CD4-positive, alpha-beta T cell (primary cell): Measurements from ENCODE around the gene DSTN. TPM values are rescaled to one million over a fixed set of nuclear protein-coding genes. Genes with fewer than 3 reads are reported as not detected.

Source experiments
- ATAC-seq: fragments of 200-7000 bp; cut with Tn5 transposase; one replicate; pipeline ENCODE4 v1.10.0; 2022; ENCODE audit warnings: mild to moderate bottlenecking; ENCODE audit not compliant: poor library complexity
- CTCF ChIA-PET: fragments of 350-600 bp; sonication (Branson Sonifier 250); formaldehyde crosslinking; loops from one replicate; lab custom pipeline; 2021; ENCODE audit warnings: antibody characterized with exemption, inconsistent platforms; lab: Charles Lee
- POLR2A ChIA-PET: fragments of 350-600 bp; sonication (Branson Sonifier 250); formaldehyde crosslinking; loops from one replicate; lab custom pipeline; 2021; ENCODE audit warnings: antibody characterized with exemption, inconsistent platforms; lab: Charles Lee
- DNase-seq, 14 experiments: peaks; one replicate each; pipeline ENCODE4 v3.0.0-alpha.2; 2013 to 2020; ENCODE audit warnings: mixed read lengths in 2 of 14
- H3K27ac ChIP-seq, 2 donors: one replicate each; pipeline versions ENCODE4 v1.5.1 to v1.7.0; 2013; ENCODE audit warnings: low read length in 2 of 2, low read depth in 1 of 2, mild to moderate bottlenecking in 1 of 2
- H3K27me3 ChIP-seq, 2 experiments: 1 replicate in 1 of 2; 2 replicates in 1 of 2; pipeline versions ENCODE4 v1.6.1 to v1.7.0; 2013; ENCODE audit warnings: low read length in 2 of 2, control low read depth in 1 of 2, mild to moderate bottlenecking in 1 of 2, moderate library complexity in 1 of 2; ENCODE audit not compliant: insufficient read depth in 2 of 2, control insufficient read depth in 1 of 2
- H3K36me3 ChIP-seq: one replicate; pipeline ENCODE4 v1.6.1; 2013; ENCODE audit warnings: low read length, control low read depth; ENCODE audit not compliant: insufficient read depth
- H3K4me1 ChIP-seq: one replicate; pipeline ENCODE4 v1.6.1; 2013; ENCODE audit warnings: low read length, control low read depth; ENCODE audit not compliant: insufficient read depth
- H3K4me3 ChIP-seq: one replicate; pipeline ENCODE4 v1.5.1; 2013; ENCODE audit warnings: mild to moderate bottlenecking, low read length, moderate library complexity
- H3K9me3 ChIP-seq, 2 experiments: 1 replicate in 1 of 2; 2 replicates in 1 of 2; pipeline versions ENCODE4 v1.6.1 to v1.7.0; 2013; ENCODE audit warnings: low read length in 2 of 2, mild to moderate bottlenecking in 2 of 2, control low read depth in 1 of 2, moderate library complexity in 1 of 2; ENCODE audit not compliant: control insufficient read depth in 1 of 2, insufficient read depth in 1 of 2
- H3K27ac Mint-ChIP-seq: one replicate; pipeline ENCODE4 v1.8.0; 2020; ENCODE audit warnings: mixed read lengths
- H3K27me3 Mint-ChIP-seq: one replicate; pipeline ENCODE4 v1.8.0; 2021; ENCODE audit warnings: mixed read lengths
- H3K36me3 Mint-ChIP-seq: one replicate; pipeline ENCODE4 v1.8.0; 2021; ENCODE audit warnings: low read depth, mixed read lengths
- H3K4me1 Mint-ChIP-seq: one replicate; pipeline ENCODE4 v1.8.0; 2021; ENCODE audit warnings: low read depth, mixed read lengths
- H3K4me3 Mint-ChIP-seq: one replicate; pipeline ENCODE4 v1.8.0; 2020; ENCODE audit warnings: mild to moderate bottlenecking, mixed read lengths
- H3K9me3 Mint-ChIP-seq: one replicate; pipeline ENCODE4 v1.8.0; 2020; ENCODE audit warnings: mixed read lengths
- intact Hi-C, 2 experiments: fragments of 100-400 bp; cut with DNase I in 1 of 2; cut with micrococcal nuclease in 1 of 2; formaldehyde crosslinking; loops; one replicate each; pipeline versions ENCODE4 v1.15.1 to v1.9.0; 2023 to 2025; cut with DNase I, micrococcal nuclease
- total RNA-seq, 174 experiments: library from RNA in 2 of 174; stranded (reverse) in 2 of 174; gene quantifications; one replicate each; pipeline ENCODE4 v1.2.3 and lab custom pipeline; 2021 to 2026
- TF ChIP-seq, protein P1 (sequence below): fragments of 200-600 bp; IDR thresholded peaks from one replicate; pipeline ENCODE4 v1.8.0; 2022; ENCODE audit warnings: antibody characterized with exemption, mild to moderate bottlenecking

DSTN gene
- total RNA-seq, 2 experiments from 2014 or later, result 36.0 to 38.9 TPM

DNA sequence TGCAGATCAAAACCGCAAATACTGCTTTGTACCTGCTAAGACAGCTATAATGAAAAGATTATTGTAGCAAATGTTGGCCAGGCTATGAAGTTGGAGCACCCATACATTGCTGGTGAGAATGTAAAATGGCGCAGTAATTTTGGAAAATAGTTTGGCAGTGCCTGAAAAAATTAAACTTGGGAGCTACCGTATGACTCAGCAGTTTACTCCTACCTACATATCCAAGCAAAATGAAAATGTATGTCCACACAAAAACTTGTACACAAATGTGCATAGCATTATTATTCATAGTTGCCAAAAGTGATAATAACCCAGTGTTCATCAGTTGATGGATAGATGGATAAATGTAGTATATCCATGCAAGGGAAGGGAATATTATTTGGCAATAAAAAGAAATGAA is 13.3 kb downstream of the DSTN start:
- no peak overlapping the region for H3K27ac ChIP-seq
- H3K36me3 ChIP-seq, result no peaks in the 10 kb centered on the region
- Mint-ChIP-seq H3K27ac (no peak overlapping the region), H3K4me3 (no peak overlapping the region), H3K27me3 (no peaks in the 10 kb centered on the region), H3K36me3 (peaks cover 33% of the 10 kb centered on the region), H3K4me1 (peaks cover 64% of the 10 kb centered on the region), H3K9me3 (no peaks in the 10 kb centered on the region)
- H3K4me3 ChIP-seq, result no peak overlapping the region
- ChIA-PET POLR2A (no interaction called here), CTCF (interaction anchor here (0.6 kb wide), 1 partner anchor 44 kb away, joined by 4 read pairs; no protein-coding TSS in a partner anchor)
- DNase-seq (no peak), ATAC-seq (no peak)
- H3K27me3 ChIP-seq, result no peaks in the 10 kb centered on the region
- intact Hi-C loops, result no loop called here
- H3K4me1 ChIP-seq, result no peaks in the 10 kb centered on the region
- TF ChIP-seq, protein P1, sequence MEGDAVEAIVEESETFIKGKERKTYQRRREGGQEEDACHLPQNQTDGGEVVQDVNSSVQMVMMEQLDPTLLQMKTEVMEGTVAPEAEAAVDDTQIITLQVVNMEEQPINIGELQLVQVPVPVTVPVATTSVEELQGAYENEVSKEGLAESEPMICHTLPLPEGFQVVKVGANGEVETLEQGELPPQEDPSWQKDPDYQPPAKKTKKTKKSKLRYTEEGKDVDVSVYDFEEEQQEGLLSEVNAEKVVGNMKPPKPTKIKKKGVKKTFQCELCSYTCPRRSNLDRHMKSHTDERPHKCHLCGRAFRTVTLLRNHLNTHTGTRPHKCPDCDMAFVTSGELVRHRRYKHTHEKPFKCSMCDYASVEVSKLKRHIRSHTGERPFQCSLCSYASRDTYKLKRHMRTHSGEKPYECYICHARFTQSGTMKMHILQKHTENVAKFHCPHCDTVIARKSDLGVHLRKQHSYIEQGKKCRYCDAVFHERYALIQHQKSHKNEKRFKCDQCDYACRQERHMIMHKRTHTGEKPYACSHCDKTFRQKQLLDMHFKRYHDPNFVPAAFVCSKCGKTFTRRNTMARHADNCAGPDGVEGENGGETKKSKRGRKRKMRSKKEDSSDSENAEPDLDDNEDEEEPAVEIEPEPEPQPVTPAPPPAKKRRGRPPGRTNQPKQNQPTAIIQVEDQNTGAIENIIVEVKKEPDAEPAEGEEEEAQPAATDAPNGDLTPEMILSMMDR, result no peak
- no peaks in the 10 kb centered on the region for H3K9me3 ChIP-seq

DNA sequence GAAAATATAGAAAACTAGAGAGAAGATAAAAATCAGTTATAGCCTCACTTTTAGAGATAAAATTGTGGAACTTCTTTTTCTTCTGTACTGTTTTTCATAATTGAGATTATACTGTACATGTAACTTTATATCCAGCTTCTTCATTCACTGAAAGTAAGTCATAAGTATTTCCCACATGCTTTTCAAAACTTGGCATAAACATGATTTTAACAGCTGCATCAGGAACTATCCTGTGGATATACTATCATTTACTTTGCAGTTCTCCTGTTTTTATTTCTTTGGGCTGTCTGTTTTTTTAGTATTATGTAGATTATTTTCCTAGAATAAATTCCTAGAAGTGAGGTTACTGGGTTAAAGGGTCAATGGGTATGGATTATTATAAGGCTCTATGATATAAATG is 14.8 kb downstream of the DSTN start:
- POLR2A ChIA-PET, result no interaction called here
- Histone ChIP-seq H3K4me1 (no peaks in the 10 kb centered on the region), H3K27ac (no peak overlapping the region), H3K9me3 (no peaks in the 10 kb centered on the region), H3K27me3 (no peaks in the 10 kb centered on the region), H3K4me3 (no peak overlapping the region), H3K36me3 (no peaks in the 10 kb centered on the region)
- intact Hi-C loops, result no loop called here
- TF ChIP-seq, protein P1, result no peak
- H3K4me3 Mint-ChIP-seq, result no peak overlapping the region
- CTCF ChIA-PET, result interaction anchor here (0.9 kb wide), 1 partner anchor 12 kb away, joined by 3 read pairs; no protein-coding TSS in a partner anchor
- DNase-seq (no peak), ATAC-seq (no peak)
- no peaks in the 10 kb centered on the region for H3K9me3 Mint-ChIP-seq
- no peak overlapping the region for H3K27ac Mint-ChIP-seq
- H3K4me1 Mint-ChIP-seq, result peaks cover 63% of the 10 kb centered on the region
- peaks cover 35% of the 10 kb centered on the region for H3K36me3 Mint-ChIP-seq
- no peaks in the 10 kb centered on the region for H3K27me3 Mint-ChIP-seq

- Histone ChIP-seq H3K27me3 (no peaks in the 10 kb centered on the region), H3K9me3 (no peaks in the 10 kb centered on the region), H3K4me1 (no peaks in the 10 kb centered on the region), H3K4me3 (no peak overlapping the region), H3K27ac (no peak overlapping the region), H3K36me3 (no peaks in the 10 kb centered on the region)
- ChIA-PET POLR2A (no interaction called here), CTCF (no interaction called here)
- Mint-ChIP-seq H3K9me3 (no peaks in the 10 kb centered on the region), H3K27me3 (no peaks in the 10 kb centered on the region), H3K4me1 (peaks cover 55% of the 10 kb centered on the region), H3K4me3 (no peak overlapping the region), H3K36me3 (peaks cover 31% of the 10 kb centered on the region), H3K27ac (no peak overlapping the region)
- ATAC-seq, result no peak
- TF ChIP-seq, protein P1, result no peak
- intact Hi-C loops, result no loop called here
- DNase-seq, result no peak
Observed at GRCh38 chr20:17586250-17586649, 16.4 kb downstream of the DSTN start.
